GM19025 (cell line): Measurements from ENCODE around the gene PLOD1.
"Not testable (repeated sequence)": the region's sequence is repeated elsewhere in the genome, so short reads cannot be mapped to it uniquely, and the experiment has no call there.

Experiments used
- ATAC-seq: cut with Tn5 transposase; IDR thresholded peaks from one replicate; pipeline ENCODE4 v1.9.1; 2021; ENCODE audit warnings: mild to moderate bottlenecking, low read depth, moderate library complexity; ENCODE audit not compliant: unreplicated experiment

PLOD1 gene

GRCh38 chr1:12001249-12001917, 66.9 kb downstream of the PLOD1 start:
- no peak for ATAC-seq

GRCh38 chr1:12001996-12002493, 67.5 kb downstream of the PLOD1 start:
- ATAC-seq: no peak

- no peak for ATAC-seq
Observed at GRCh38 chr1:12003762-12004161, 69.2 kb downstream of the PLOD1 start.

- ATAC-seq: no peak
Observed at GRCh38 chr1:12005488-12006166, 71.1 kb downstream of the PLOD1 start.

GRCh38 chr1:12006167-12006921, 71.8 kb downstream of the PLOD1 start:
- ATAC-seq: no peak

- ATAC-seq: no peak
Observed at GRCh38 chr1:12007204-12007603, 72.7 kb downstream of the PLOD1 start.

- ATAC-seq: not testable (repeated sequence)
Observed at GRCh38 chr1:12008355-12008754, 73.8 kb downstream of the PLOD1 start.

GRCh38 chr1:12009318-12009947, 74.9 kb downstream of the PLOD1 start:
- ATAC-seq: no peak

GRCh38 chr1:12010746-12011570, 76.4 kb downstream of the PLOD1 start:
- no peak for ATAC-seq

- no peak for ATAC-seq
Observed at GRCh38 chr1:12011998-12012397, 77.5 kb downstream of the PLOD1 start.

GRCh38 chr1:12012560-12013316, 78.2 kb downstream of the PLOD1 start:
- no peak for ATAC-seq

- no peak for ATAC-seq
Observed at GRCh38 chr1:12014141-12014991, 79.8 kb downstream of the PLOD1 start.

- no peak for ATAC-seq
Observed at GRCh38 chr1:12015001-12015491, 80.5 kb downstream of the PLOD1 start.

GRCh38 chr1:12015499-12015898, 81.0 kb downstream of the PLOD1 start:
- no peak for ATAC-seq

- no peak for ATAC-seq
Observed at GRCh38 chr1:12016182-12016581, 81.7 kb downstream of the PLOD1 start.

- no peak for ATAC-seq
Observed at GRCh38 chr1:12019858-12020509, 85.5 kb downstream of the PLOD1 start.

GRCh38 chr1:12021616-12022015, 87.1 kb downstream of the PLOD1 start:
- no peak for ATAC-seq

- ATAC-seq: no peak
Observed at GRCh38 chr1:12022036-12022435, 87.5 kb downstream of the PLOD1 start.
